Lung (tissue), 12 donors: ENCODE measurements around the gene NFIA. TPM values are rescaled to one million over a fixed set of nuclear protein-coding genes. Genes with fewer than 3 reads are reported as not detected.

Experiments used
- ATAC-seq: fragments of 200-7000 bp; cut with Tn5 transposase; one replicate; pipeline ENCODE4 v1.9.1; 2020; ENCODE audit warnings: moderate number of reproducible peaks; ENCODE audit not compliant: insufficient read depth, low FRiP score
- DNase-seq, 3 donors: peaks; one replicate each; pipeline ENCODE4 v3.0.0-alpha.2; 2013 to 2017
- H3K27ac ChIP-seq, 2 donors: one replicate each; pipeline ENCODE4 v1.5.1; 2013; ENCODE audit warnings: mild to moderate bottlenecking in 2 of 2, moderate library complexity in 2 of 2, control low read depth in 1 of 2, inconsistent platforms in 1 of 2, low read depth in 1 of 2, low read length in 1 of 2
- H3K27me3 ChIP-seq, 3 donors: one replicate each; pipeline ENCODE4 v1.5.1; 2013; ENCODE audit warnings: low read length in 2 of 3; ENCODE audit not compliant: control insufficient read depth in 3 of 3, insufficient read depth in 3 of 3
- H3K36me3 ChIP-seq, 4 donors: one replicate each; pipeline ENCODE4 v1.5.1; 2013; ENCODE audit warnings: low read length in 4 of 4, mild to moderate bottlenecking in 1 of 4, moderate library complexity in 1 of 4; ENCODE audit not compliant: control insufficient read depth in 4 of 4, insufficient read depth in 4 of 4
- H3K4me1 ChIP-seq, 5 donors: one replicate each; pipeline ENCODE4 v1.5.1; 2013; ENCODE audit warnings: low read length in 5 of 5, mild to moderate bottlenecking in 2 of 5, moderate library complexity in 1 of 5; ENCODE audit not compliant: control insufficient read depth in 5 of 5, insufficient read depth in 5 of 5
- H3K4me3 ChIP-seq: one replicate; pipeline ENCODE4 v1.5.1; 2013; ENCODE audit warnings: mild to moderate bottlenecking, control low read depth, moderate library complexity
- H3K9ac ChIP-seq, 2 donors: one replicate each; pipeline ENCODE4 v1.5.1; 2013; ENCODE audit warnings: low read length in 2 of 2, control low read depth in 1 of 2; ENCODE audit not compliant: insufficient read depth in 1 of 2
- H3K9me3 ChIP-seq, 4 donors: one replicate each; pipeline ENCODE4 v1.5.1; 2013; ENCODE audit warnings: low read length in 3 of 4, mild to moderate bottlenecking in 1 of 4, moderate library complexity in 1 of 4; ENCODE audit not compliant: control insufficient read depth in 4 of 4, insufficient read depth in 3 of 4
- WGBS, 2 donors: extraction: QIAGEN DNeasy Blood & Tissue Kit; methylation state at CpG; one replicate each; pipeline ENCODE4 v1.1.7; 2013; 5-methylcytosine and 5-hydroxymethylcytosine counted together
- polyA plus RNA-seq, 2 donors: library from polyadenylated mRNA; stranded (reverse); fragments of 200-250 nt; gene quantifications; one replicate each; pipeline ENCODE4 v1.2.1, GENCODE V29; 2013
- total RNA-seq, 2 donors: library from RNA; depleted of rRNA in 1 of 2; stranded (reverse); fragments of >200 nt in 1 of 2; gene quantifications; one replicate each; pipeline ENCODE4 v1.2.1, GENCODE V29; 2014 to 2021
- TF ChIP-seq, protein P1 (sequence below): IDR thresholded peaks from 2 replicates; pipeline ENCODE4 v1.5.1; 2012; ENCODE audit warnings: mild to moderate bottlenecking; ENCODE audit errors: control extremely low read depth, extremely low read depth
- donor health status: control.
- donor health status: control.
- donor health status: Bipolar disorder and iron deficiency.
- donor health status: healthy.
- donor health status: DM: yes; HTN: yes; CAD: no.

The NFIA gene
- total and polyA plus RNA-seq, 4 donors: 3.0 to 63.4 (median 34.2) TPM

DNA sequence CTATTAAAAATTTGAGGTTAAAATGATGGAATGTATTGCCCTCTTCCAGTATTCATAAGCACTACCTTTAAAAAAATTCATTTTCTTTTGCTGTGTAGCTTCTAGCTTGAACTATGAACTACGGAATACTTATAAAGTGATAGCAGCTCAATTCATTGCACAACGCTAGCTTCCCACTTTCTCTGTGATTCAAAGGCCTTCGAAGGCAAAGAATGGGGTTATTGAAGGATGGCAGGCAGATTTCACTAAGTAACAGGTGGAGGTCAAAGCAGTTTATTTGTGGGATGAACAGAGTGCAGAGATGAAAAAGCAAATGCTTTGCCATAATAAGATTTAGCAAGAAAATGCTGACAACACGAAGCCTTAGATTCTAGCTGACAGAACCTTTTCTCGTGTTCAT lies 290.6 kb downstream of the NFIA start:
- no peaks in the 10 kb centered on the region for H3K27me3 ChIP-seq
- H3K9ac ChIP-seq: no peak overlapping the region
- ATAC-seq (no peak), DNase-seq (no peak)
- H3K9me3 ChIP-seq: no peaks in the 10 kb centered on the region
- H3K4me3 ChIP-seq: no peak overlapping the region
- TF ChIP-seq, protein P1, sequence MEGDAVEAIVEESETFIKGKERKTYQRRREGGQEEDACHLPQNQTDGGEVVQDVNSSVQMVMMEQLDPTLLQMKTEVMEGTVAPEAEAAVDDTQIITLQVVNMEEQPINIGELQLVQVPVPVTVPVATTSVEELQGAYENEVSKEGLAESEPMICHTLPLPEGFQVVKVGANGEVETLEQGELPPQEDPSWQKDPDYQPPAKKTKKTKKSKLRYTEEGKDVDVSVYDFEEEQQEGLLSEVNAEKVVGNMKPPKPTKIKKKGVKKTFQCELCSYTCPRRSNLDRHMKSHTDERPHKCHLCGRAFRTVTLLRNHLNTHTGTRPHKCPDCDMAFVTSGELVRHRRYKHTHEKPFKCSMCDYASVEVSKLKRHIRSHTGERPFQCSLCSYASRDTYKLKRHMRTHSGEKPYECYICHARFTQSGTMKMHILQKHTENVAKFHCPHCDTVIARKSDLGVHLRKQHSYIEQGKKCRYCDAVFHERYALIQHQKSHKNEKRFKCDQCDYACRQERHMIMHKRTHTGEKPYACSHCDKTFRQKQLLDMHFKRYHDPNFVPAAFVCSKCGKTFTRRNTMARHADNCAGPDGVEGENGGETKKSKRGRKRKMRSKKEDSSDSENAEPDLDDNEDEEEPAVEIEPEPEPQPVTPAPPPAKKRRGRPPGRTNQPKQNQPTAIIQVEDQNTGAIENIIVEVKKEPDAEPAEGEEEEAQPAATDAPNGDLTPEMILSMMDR: no peak
- H3K27ac ChIP-seq: no peak overlapping the region
- WGBS, 2 donors: 91 to 92% methylated on average over 5 of the region's 5 CpGs
- H3K4me1 ChIP-seq: peaks cover 0 to 9% (median 0%) of the 10 kb centered on the region in 5 donors
- H3K36me3 ChIP-seq: peaks cover 0 to 19% (median 5%) of the 10 kb centered on the region in 4 donors

DNA sequence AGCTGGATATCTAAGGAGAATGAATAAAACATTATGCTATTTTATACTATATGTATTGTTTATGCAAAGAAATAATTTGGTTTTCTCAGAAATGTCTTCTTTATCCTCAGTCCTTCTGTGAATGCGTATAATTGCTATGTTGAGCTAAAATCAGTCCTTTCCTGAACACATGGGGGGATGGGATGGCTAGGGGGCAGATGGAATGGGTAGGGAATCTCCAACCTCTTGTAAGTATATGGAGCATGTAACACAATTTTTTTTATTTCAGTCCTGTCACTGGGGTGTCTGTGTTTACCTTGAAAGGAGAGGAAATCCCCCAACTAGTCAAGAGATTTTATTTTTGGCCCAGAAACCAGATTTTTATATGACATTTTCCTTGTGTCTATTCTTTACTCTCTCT lies 291.8 kb downstream of the NFIA start:
- no peaks in the 10 kb centered on the region for H3K9me3 ChIP-seq
- H3K9ac ChIP-seq: no peak overlapping the region
- DNase-seq (no peak), ATAC-seq (no peak)
- TF ChIP-seq, protein P1: no peak
- H3K4me1 ChIP-seq: peaks cover 0 to 11% (median 0%) of the 10 kb centered on the region in 5 donors
- H3K36me3 ChIP-seq: peaks cover 0 to 19% (median 5%) of the 10 kb centered on the region in 4 donors
- no peak overlapping the region for H3K4me3 ChIP-seq
- H3K27me3 ChIP-seq: no peaks in the 10 kb centered on the region
- WGBS, 2 donors: 97 to 100% methylated on average over 1 of the region's 1 CpG
- no peak overlapping the region for H3K27ac ChIP-seq

DNA sequence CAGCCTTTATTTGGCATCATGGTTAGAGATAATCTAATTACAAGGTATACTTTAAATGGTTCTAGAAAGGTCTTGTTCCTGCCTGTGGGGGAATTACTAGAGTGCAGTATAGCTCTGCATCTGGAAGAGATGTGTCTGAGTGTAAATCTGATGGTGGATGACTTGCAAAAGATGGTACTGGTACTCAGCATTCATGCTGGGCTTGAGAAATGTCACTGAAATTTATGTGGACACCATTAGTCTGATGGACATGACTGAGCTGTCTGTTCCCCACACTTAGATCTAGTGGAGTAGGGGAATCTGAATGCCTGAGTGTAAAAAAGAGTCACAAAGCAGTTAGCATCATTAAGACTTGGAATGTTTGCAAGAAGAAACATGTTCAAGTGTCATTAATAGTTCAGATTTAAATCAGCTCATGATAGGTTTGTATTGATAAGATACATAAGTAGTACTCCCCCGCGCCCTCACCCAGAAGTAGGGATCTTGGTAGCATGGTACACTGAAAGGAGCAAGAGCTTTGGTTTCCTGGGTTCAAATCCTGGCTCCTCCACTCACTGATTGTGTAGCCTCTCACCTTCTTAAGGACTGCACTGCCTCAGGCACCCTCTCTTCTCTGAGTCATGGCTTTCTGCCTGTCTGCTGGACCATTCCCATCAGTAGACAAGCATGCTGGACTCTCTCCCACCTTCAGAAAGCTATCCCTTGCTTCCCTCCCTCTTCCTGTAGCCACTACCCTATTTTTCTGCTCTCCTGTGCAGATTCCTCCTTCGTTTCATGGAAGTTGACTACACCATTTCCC lies 292.9 kb downstream of the NFIA start:
- Histone ChIP-seq H3K27me3 (no peaks in the 10 kb centered on the region), H3K4me1 (peaks cover 0 to 9% (median 0%) of the 10 kb centered on the region in 5 donors), H3K9me3 (no peaks in the 10 kb centered on the region), H3K9ac (no peak overlapping the region), H3K36me3 (peaks cover 0 to 16% (median 3%) of the 10 kb centered on the region in 4 donors), H3K4me3 (no peak overlapping the region), H3K27ac (no peak overlapping the region)
- TF ChIP-seq, protein P1: no peak
- no peak for DNase-seq
- 76 to 93% methylated on average over 3 of the region's 3 CpGs for WGBS, 2 donors
- ATAC-seq: no peak
